AG04450 (cell line): ENCODE data around the gene YIPF2. TPM values are rescaled to one million over a fixed set of nuclear protein-coding genes. Genes with fewer than 3 reads are reported as not detected.
"Not testable (repeated sequence)": the region's sequence is repeated elsewhere in the genome, so short reads cannot be mapped to it uniquely, and the experiment has no call there.

Experiments
- CTCF ChIA-PET: fragments of 300-600, 350-600 bp; formaldehyde crosslinking; extraction: SDS; loops from one replicate; lab custom pipeline; 2022; ENCODE audit warnings: antibody characterized with exemption, inconsistent platforms; lab: Charles Lee
- POLR2A ChIA-PET: fragments of 350-600 bp; formaldehyde crosslinking; extraction: SDS; loops from one replicate; lab custom pipeline; 2021; ENCODE audit warnings: antibody characterized with exemption, inconsistent platforms; lab: Yijun Ruan, JAX
- DNase-seq: peaks from one replicate; pipeline ENCODE4 v3.0.0-alpha.2; 2011; ENCODE audit warnings: low read depth, low spot score
- H3K27ac ChIP-seq: one replicate; pipeline ENCODE4 v1.5.1; 2012; ENCODE audit warnings: low read depth, low read length, control low read depth
- H3K27me3 ChIP-seq: one replicate; pipeline ENCODE4 v1.6.0; 2012; ENCODE audit warnings: low read length; ENCODE audit not compliant: control insufficient read depth, insufficient read depth
- H3K4me3 ChIP-seq: 2 replicates; pipeline ENCODE4 v1.5.1; 2011; ENCODE audit warnings: mild to moderate bottlenecking, low read depth, low read length, control low read depth
- H3K9me3 ChIP-seq: 2 replicates; pipeline ENCODE4 v1.5.1; 2012; ENCODE audit warnings: low read length; ENCODE audit not compliant: control insufficient read depth, insufficient read depth
- polyA plus RNA-seq: library from polyadenylated mRNA; depleted of rRNA; stranded (reverse); fragments of >200 nt; gene quantifications from 2 replicates; pipeline ENCODE4 v1.2.3, GENCODE V29; 2011
- TF ChIP-seq, protein P1 (sequence below): IDR thresholded peaks from 2 replicates; pipeline ENCODE4 v1.5.1; 2011; ENCODE audit warnings: low read depth, low read length, control low read depth, inconsistent platforms

YIPF2 gene
- polyA plus RNA-seq, 1 experiment = 35.1 TPM

DNA sequence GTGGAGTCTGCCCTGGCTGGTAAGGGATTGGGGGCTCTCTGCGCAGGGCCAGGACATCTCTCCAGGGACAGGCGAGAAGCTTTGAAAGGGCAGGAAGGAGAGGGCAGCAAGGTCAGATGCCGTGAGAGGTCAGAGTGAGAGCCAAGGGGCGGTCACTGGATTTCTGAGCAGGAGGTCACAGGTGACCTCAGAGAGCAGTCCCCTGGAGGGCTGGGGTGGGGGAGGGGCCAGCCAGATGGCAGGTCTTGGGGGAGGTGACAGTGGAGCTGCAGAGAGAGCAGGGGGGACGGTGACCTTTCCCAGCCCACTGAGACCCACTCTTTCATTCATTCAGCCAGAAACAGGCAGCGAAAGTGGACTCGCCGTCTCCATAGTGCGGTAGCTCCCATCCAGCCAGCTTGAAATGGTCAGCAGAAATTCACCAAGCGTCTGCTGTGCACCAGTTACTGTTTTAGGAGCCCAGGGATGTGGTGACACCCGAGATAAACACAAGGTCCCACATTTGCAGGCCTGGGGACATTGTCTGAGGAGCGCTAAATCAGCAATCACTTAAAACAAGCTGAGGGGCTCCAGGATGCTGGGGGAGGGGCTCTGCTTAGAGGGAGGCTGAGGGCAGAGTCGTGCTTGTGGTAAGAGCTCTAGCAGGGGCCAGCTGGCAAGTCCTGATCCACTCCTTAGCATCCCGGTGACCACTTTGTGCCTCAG is 46.9 kb downstream of the YIPF2 start:
- H3K4me3 ChIP-seq = no peak overlapping the region
- no peak overlapping the region for H3K27ac ChIP-seq
- no peak for DNase-seq
- no peaks in the 10 kb centered on the region for H3K9me3 ChIP-seq
- CTCF ChIA-PET = interaction anchor here (0.6 to 2.3 kb wide), 4 partner anchors 9 to 164 kb away, joined by 3 to 13 read pairs (median 5); partner anchors contain the start of gene DNM2
- TF ChIP-seq, protein P1, sequence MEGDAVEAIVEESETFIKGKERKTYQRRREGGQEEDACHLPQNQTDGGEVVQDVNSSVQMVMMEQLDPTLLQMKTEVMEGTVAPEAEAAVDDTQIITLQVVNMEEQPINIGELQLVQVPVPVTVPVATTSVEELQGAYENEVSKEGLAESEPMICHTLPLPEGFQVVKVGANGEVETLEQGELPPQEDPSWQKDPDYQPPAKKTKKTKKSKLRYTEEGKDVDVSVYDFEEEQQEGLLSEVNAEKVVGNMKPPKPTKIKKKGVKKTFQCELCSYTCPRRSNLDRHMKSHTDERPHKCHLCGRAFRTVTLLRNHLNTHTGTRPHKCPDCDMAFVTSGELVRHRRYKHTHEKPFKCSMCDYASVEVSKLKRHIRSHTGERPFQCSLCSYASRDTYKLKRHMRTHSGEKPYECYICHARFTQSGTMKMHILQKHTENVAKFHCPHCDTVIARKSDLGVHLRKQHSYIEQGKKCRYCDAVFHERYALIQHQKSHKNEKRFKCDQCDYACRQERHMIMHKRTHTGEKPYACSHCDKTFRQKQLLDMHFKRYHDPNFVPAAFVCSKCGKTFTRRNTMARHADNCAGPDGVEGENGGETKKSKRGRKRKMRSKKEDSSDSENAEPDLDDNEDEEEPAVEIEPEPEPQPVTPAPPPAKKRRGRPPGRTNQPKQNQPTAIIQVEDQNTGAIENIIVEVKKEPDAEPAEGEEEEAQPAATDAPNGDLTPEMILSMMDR = no peak
- POLR2A ChIA-PET = interaction anchor here (1.2 kb wide), 1 partner anchor 309 kb away, joined by 11 read pairs; no protein-coding TSS in a partner anchor
- H3K27me3 ChIP-seq = no peaks in the 10 kb centered on the region

DNA sequence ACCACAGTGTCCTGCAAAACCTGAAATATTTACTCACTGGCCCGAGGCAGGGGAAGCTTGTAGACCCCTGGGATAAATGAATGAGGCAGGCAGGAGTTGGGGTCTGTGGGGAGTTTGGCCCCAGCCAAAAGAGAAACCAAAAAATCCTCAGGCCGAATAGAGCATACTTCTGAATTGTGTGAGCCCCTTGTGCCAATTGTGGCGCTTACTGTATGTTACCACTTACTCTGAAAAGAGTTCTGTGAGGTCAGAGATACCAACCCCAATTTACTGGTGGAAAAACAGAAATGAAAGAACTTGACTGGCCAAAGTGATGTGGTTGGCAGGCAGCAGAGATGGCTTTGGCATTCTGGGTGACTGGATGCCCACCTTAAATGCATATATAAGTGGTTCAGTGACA is 50.2 kb downstream of the YIPF2 start:
- TF ChIP-seq, protein P1 = no peak
- no peak for DNase-seq
- Histone ChIP-seq H3K4me3 (no peak overlapping the region), H3K9me3 (no peaks in the 10 kb centered on the region), H3K27me3 (no peaks in the 10 kb centered on the region), H3K27ac (no peak overlapping the region)
- POLR2A ChIA-PET = no interaction called here
- CTCF ChIA-PET = interaction anchor here (4.0 kb wide), 1 partner anchor 14 kb away, joined by 21 read pairs; no protein-coding TSS in a partner anchor

DNA sequence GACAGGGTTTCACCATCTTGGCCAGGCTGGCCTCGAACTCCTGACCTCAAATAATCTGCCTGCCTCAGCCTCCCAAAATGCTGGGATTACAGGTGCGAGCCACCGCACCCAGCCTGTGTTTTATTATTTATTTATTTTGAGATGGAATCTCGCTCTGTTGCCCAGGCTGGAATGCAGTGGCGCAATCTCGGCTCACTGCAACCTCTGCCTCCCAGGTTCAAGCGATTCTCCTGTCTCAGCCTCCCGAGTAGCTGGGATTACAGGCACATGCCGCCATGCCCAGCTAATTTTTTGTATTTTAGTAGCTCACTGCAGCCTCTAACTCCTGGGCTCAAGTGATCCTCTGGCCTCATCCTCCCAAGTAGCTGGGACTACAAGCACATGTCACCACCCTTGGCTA is 50.8 kb downstream of the YIPF2 start:
- H3K27ac ChIP-seq, H3K9me3 ChIP-seq, H3K4me3 ChIP-seq, H3K27me3 ChIP-seq, POLR2A ChIA-PET, DNase-seq: not testable (repeated sequence)
- CTCF ChIA-PET = interaction anchor here (4.0 kb wide), 1 partner anchor 13 kb away, joined by 21 read pairs; no protein-coding TSS in a partner anchor

DNA sequence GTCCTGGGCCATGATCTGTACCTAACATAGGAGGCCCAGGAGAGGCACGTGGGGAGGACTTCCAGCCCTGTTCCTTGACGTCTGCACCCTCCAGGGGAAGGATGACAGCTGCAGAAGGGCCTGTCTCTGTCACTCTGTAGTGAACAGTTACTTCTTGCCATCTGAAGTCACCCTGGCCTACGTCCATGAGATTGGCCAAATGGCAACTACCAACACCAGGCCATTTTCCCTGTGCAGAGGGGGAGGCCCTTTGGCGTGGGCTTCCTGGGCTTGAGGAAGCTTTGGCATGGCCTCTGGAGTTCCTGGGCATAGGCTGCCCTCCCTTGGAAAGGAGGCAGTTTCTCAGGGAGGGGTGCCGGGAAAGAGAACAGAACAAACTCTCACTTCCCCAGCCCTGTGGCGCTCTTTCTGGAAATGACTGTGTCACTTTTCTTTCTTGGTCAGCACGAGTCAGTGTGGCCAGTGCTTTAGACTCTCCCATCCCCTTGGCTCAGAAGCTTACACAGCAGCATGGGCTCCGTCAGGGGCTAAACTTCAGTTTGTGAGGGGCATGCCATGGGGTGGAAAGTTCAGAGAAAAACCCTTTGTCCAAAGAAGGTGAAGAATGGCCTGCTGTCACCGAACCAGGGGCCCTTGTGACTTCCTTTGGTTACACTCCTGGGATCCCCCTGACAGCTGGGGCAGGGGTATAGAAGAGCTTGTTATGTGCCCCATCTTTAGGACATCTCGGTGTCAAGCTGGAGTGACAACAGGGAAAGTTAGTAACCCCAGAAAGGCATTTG is 51.8 kb downstream of the YIPF2 start:
- ChIA-PET CTCF (interaction anchor here (4.0 kb wide), 1 partner anchor 12 kb away, joined by 21 read pairs; no protein-coding TSS in a partner anchor), POLR2A (no interaction called here)
- DNase-seq = no peak

DNA sequence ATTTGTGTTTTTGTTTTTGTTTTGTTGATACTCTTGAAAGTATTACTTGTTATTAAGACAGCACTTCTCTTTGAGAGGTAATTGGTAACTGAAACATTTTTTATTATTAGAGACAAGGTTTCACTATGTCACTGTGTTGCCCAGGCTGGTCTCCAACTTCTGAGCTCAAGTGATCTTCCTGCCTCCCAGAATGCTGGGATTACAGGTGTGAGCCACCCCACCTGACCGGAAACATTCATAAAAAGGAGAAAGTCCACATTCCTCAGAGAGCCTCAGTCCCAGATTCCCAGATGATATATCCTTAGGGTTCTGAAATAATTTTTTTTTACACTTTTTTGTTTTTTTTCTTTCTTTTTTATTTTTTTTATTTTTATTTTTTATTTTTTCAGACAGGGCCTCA is 54.4 kb downstream of the YIPF2 start:
- no peak overlapping the region for H3K4me3 ChIP-seq
- no peaks in the 10 kb centered on the region for H3K9me3 ChIP-seq
- no peaks in the 10 kb centered on the region for H3K27me3 ChIP-seq
- H3K27ac ChIP-seq = no peak overlapping the region
- ChIA-PET CTCF (interaction anchor here (1.4 to 3.3 kb wide), 3 partner anchors 9 to 67 kb away, joined by 5 to 17 read pairs (median 13); no protein-coding TSS in a partner anchor), POLR2A (no interaction called here)
- DNase-seq = no peak
- TF ChIP-seq, protein P1 = no peak

More for the DNA sequence above, 51.8 kb downstream of the YIPF2 start:
- H3K27me3 ChIP-seq = no peaks in the 10 kb centered on the region
- H3K27ac ChIP-seq = no peak overlapping the region
- no peak overlapping the region for H3K4me3 ChIP-seq
- TF ChIP-seq, protein P1 = no peak
- H3K9me3 ChIP-seq = no peaks in the 10 kb centered on the region
